Measurements from ENCODE around the gene MTMR10.

- TF ChIP-seq CTCF (IDR thresholded peaks at IDR 0.05) (no peak), POLR2A (IDR thresholded peaks at IDR 0.05) (no peak)
Measured at GRCh38 chr15:30927148-30927761, 64.2 kb downstream of the MTMR10 start.

All from vagina (tissue), 2 donors.